ENCODE data around the gene CTNNA1. TPM values are rescaled to one million over a fixed set of nuclear protein-coding genes. Genes with fewer than 3 reads are reported as not detected.
A peak's percentile ranks its signal among the peaks of the same experiment; 100 is the strongest.

CTNNA1 gene
- total RNA-seq, 4 donors from 2014 or later, result 256 to 405 (median 341) TPM

GRCh38 chr5:138951091-138951985 is 198.1 kb downstream of the CTNNA1 start:
- 95 to 97% methylated on average over 13 of the region's 18 CpGs for WGBS, 2 donors

GRCh38 chr5:138951986-138952735 is 198.9 kb downstream of the CTNNA1 start:
- TF ChIP-seq CTCF (IDR thresholded peaks at IDR 0.05) (no peak), POLR2A (IDR thresholded peaks at IDR 0.05) (no peak)
- Histone ChIP-seq H3K27ac (peak overlapping the region; percentile 66 to 87 (median 81)), H3K36me3 (no peaks in the 10 kb centered on the region), H3K27me3 (no peaks in the 10 kb centered on the region), H3K4me3 (replicated peaks in 1 of 3) (no peak overlapping the region), H3K9me3 (no peaks in the 10 kb centered on the region), H3K4me1 (peaks cover 66 to 82% of the 10 kb centered on the region in 2 donors)
- WGBS, 2 donors, result 78 to 91% methylated on average over 15 to 16 of the region's 17 CpGs
- intact Hi-C loops (cut with DNase I), result no loop called here
- DNase-seq, result no peak

More at GRCh38 chr5:138951091-138951985, 198.1 kb downstream of the CTNNA1 start:
- no peak overlapping the region for H3K4me3 ChIP-seq (replicated peaks in 1 of 3)
- peaks cover 69 to 89% of the 10 kb centered on the region in 2 donors for H3K4me1 ChIP-seq
- intact Hi-C loops (cut with DNase I), result no loop called here
- H3K36me3 ChIP-seq, result no peaks in the 10 kb centered on the region
- TF ChIP-seq POLR2A (IDR thresholded peaks at IDR 0.05), result no peak
- no peak for TF ChIP-seq CTCF (IDR thresholded peaks at IDR 0.05)
- peak overlapping the region; percentile 66 to 81 (median 76) for H3K27ac ChIP-seq
- peak in 1 of 2 donors; percentile 1 for DNase-seq
- H3K27me3 ChIP-seq, result no peaks in the 10 kb centered on the region
- no peaks in the 10 kb centered on the region for H3K9me3 ChIP-seq

GRCh38 chr5:138952962-138953361 is 199.7 kb downstream of the CTNNA1 start:
- no peak overlapping the region for H3K4me3 ChIP-seq (replicated peaks in 1 of 3)
- intact Hi-C loops (cut with DNase I), result no loop called here
- H3K4me1 ChIP-seq, result peaks cover 66 to 75% of the 10 kb centered on the region in 2 donors
- no peaks in the 10 kb centered on the region for H3K9me3 ChIP-seq
- no peak for TF ChIP-seq CTCF (IDR thresholded peaks at IDR 0.05)
- no peak for TF ChIP-seq POLR2A (IDR thresholded peaks at IDR 0.05)
- peak overlapping the region; percentile 66 to 87 (median 81) for H3K27ac ChIP-seq
- no peaks in the 10 kb centered on the region for H3K36me3 ChIP-seq
- H3K27me3 ChIP-seq, result no peaks in the 10 kb centered on the region
- peak; percentile 47 to 55 for DNase-seq
- 18 to 29% methylated on average over 6 of the region's 6 CpGs for WGBS, 2 donors

GRCh38 chr5:138953387-138954256 is 200.4 kb downstream of the CTNNA1 start:
- TF ChIP-seq CTCF (IDR thresholded peaks at IDR 0.05) (no peak), POLR2A (IDR thresholded peaks at IDR 0.05) (peak in 1 of 2 donors; percentile 38)
- peak; percentile 96 for DNase-seq
- H3K36me3 ChIP-seq, result no peaks in the 10 kb centered on the region
- H3K4me3 ChIP-seq (replicated peaks in 1 of 3), result no peak overlapping the region
- peaks cover 59 to 68% of the 10 kb centered on the region in 2 donors for H3K4me1 ChIP-seq
- no peaks in the 10 kb centered on the region for H3K27me3 ChIP-seq
- peak overlapping the region; percentile 66 to 87 (median 81) for H3K27ac ChIP-seq
- intact Hi-C loops (cut with DNase I), result no loop called here
- no peaks in the 10 kb centered on the region for H3K9me3 ChIP-seq
- WGBS, 2 donors, result 34 to 66% methylated on average over 4 to 13 of the region's 14 CpGs

Data from thyroid gland (tissue), 4 donors.